ENCODE results near the gene LRRC42.
A peak's percentile ranks its signal among the peaks of the same experiment; 100 is the strongest.
"Not testable (repeated sequence)": the region's sequence is repeated elsewhere in the genome, so short reads cannot be mapped to it uniquely, and the experiment has no call there.

Gene LRRC42

GRCh38 chr1:53943090-53943489 is 3.1 kb upstream of the LRRC42 start:
- FAIRE-seq, result no peak

GRCh38 chr1:53943490-53944043 is 2.6 kb upstream of the LRRC42 start:
- FAIRE-seq, result no peak

DNA sequence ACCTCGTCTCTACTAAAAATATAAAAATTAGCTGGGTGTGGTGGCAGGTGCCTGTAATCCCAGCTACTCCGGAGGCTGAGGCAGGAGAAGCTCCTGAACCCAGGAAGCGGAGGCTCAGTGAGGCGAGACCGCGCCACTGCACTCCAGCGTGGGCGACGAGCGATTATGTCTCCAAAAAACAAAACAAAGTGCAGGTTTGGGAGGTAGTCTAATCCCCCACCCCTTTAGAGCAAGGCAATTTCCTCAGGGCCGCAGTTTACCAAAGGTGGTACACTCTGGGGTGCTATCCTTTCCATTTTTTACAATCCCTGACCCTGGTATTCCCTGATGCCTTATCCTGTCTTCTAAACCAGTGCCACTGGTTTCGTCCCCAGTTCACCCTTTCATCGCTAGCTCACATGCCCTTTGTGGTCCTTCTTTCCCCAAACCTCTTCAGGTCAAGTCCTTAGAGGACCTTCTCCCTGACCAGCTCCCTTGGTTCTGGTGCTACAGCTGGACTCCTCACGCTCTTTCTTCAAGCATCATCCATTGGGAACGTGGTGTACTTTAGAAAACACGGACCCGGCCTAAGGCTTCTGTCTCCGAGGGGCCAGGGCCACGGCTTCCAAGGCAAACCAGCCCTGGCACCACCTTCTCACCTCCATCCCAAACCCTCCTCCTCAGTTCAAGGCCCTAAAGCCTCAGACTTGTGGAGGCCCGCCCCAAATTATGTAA is 1.5 kb upstream of the LRRC42 start:
- no peak for FAIRE-seq

GRCh38 chr1:53945183-53945432 is 1.0 kb upstream of the LRRC42 start:
- no peak for FAIRE-seq

DNA sequence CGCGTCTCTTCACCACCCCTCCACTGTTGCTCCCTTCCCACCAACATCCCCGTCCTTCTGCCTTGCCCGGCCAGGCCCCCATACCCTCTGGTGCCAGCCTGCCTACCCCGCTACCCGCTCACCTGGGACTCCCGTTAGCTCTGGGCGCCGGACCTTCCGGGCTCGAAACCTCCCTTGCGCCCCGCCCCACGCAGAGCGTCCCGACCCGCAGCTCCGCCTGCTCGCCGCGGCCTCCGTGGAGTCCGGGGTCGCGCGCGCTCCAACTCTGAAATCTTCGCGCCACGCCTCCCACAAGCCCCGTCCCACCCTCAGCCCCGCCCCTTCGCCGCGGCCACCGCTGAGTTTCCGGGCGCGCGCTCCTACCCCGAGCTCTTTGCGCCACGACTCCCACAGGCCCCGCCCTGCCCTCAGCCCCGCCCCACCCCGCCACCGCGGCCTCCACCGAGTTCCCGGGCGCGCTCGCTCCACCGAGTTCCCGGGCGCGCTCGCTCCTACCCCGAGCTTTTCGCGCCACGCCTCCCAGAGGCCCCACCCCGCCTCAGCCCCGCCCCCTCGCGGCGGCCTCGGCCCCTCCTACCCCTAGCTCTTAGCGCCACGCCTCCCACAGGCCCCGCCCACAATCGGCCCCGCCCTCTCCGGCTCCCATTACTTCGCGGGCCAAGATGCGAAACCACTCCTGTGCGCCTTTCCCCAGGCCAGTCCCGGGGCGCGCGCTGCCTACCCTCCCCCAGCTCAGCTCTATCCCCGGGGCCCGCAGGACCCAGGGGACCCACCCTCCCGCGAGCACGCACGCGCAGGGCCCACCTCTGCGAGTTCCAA is 508 bp upstream of the LRRC42 start, which contains the start of gene IFT25:
TSS of gene IFT25 (minus strand) at position 267 of the 819 bp plus-strand sequence. CDS start 5,617 bp downstream, outside the sequence.
- no peak for FAIRE-seq

GRCh38 chr1:53947172-53947907 is 1.2 kb downstream of the LRRC42 start:
- no peak for FAIRE-seq

DNA sequence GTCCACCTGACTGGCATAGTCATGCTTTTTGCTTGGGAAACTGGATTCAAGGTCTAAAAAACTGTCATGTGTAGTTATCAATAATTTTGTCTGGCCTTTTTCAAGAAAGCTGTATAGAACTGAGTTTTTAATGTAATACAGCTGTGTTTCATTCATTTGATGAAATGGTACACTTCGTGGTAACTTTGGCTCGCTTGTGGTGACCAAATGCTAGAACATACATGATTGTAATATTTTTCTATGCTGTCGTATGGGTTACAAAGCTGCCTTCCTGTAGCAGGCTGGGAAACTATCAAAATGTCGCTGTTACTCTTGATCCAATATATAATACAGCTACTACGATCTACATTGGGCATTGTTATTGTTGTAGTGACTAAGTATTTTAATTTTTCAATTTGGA is 2.1 kb downstream of the LRRC42 start:
- no peak for FAIRE-seq

DNA sequence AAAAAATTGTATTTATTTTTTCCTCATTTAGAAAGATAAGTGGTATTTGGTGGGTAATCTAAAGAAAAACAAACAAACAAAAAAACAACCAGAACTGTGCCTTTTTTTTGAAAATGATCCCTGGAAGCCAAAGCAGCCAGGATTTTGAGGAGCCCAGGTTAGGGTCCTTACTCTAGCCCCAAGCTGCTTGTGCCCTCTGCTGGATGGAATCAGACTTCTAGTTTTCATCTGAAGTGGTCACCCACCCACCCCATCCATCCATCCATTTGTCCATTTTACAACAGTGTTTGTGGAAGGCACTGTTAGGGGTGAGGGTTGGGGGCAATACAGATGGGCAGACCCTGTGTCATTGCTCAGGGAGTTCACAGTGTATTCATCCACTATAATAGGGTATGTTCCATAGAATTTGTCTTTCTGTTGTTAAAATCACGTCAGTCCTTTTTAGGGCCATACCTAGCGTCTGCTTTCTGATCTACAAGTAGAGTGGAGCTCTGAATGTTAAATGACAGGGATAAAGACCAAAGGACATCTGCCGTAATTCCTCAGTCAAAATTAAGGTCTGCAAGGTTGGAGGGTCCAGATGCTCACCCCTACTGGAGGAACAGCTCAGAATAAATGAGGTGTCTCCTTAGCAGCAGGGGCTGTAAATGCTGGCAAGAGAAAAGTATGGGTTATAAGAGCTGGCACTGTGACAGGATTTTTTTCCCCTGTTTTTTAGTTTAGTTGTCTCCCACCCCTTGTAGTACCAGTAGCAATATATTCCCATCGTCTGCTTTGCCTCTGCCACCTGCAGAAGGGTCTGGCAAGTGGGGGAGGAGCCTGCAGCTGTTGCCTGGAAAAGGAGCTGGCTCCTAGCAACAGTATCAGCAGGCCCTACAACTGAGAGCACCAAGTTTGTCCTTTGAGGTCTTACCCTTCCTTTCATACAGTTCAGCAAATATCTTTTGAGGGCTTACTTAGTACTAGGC is 3.2 kb downstream of the LRRC42 start:
- FAIRE-seq, result peak; percentile 73

- no peak for FAIRE-seq
Observed at GRCh38 chr1:53951697-53952096, 5.5 kb downstream of the LRRC42 start.

GRCh38 chr1:53954128-53954527 is 8.0 kb downstream of the LRRC42 start:
- FAIRE-seq, result no peak

GRCh38 chr1:53956308-53957168 is 10.4 kb downstream of the LRRC42 start:
- FAIRE-seq, result no peak

GRCh38 chr1:53957194-53957818 is 11.2 kb downstream of the LRRC42 start:
- FAIRE-seq, result no peak

DNA sequence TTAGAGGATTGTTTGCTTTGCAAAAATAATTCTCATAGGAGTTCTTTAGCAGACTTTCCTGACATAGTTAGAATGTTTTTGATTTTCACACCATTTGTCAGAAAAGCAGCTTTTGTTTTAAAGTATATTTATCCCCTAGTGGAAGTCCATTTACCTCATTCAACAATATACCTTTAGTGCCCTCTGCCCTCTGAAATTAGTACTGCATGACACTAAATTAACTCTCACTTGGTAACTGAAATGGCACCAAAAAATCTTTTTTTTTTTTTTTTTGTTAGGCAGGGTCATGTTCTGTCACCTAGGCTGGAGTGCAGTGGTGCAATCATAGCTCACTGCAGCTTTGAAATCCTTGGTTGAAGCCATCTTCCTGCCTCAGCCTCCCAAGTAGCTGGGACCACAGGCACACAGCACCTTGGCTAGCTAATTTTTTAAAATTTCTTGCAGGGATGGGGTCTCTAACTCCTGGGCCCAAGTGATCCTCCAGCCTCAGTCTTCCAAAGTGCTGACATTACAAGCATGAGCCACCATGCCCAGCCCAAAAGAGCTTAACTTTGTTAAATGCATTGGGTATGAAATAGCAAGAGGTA is 13.6 kb downstream of the LRRC42 start:
- FAIRE-seq, result peak; percentile 94

DNA sequence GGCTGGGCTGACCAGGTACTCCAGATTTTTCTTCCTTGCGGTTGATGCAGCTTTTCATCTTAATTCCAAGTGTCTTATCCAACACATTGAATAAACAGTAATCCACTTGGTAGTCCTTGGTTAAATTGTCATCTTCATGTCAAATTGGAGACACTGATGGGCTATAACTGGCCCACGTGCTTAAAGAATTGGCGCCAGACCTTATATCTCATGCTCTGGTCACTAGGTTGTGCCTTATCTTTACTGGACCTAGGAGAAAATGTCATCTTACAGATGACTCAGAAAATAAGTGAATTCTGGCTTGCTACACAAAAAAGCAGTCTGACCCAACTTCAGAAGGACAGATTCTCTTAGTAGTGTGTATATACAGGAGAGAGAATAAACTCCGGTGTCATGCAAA is 16.2 kb downstream of the LRRC42 start:
- no peak for FAIRE-seq

DNA sequence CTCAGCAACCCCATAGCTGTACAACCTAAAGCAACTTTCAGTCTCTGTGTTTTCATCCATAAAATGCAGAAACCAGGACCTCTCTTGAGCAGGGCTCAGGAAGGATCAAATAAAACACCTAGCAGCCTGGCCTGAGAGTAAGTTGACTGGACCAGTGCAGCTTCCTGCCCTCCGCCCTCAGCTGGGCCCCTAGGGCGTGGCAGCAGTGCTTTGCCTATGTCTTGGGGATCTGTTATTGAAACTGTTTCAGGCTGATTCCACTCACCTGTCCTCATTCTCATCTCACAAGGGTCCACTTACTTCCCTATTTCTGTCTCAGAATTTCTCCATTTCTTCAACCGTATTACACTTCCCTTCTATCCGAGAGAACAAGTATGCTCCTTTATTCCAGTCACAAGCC is 17.3 kb downstream of the LRRC42 start:
- FAIRE-seq, result no peak

DNA sequence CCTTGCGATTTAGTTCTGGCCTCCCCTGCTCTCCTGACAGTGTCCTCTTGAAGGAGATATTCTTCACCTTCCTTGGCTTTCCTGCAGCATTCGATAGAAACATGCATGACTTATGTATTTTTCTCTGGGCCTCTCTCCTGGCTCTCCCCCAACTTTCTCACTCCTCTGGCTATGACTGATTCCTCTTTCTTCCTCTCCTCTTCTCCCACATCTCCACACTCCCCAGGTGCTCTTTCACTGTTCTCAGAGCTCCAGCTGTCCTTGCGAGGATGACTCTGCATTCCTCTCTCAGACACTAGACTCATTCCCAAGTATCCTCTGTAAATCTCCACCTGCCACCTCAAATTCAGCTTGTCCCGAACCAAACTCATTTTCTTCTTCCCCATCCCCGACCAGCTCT is 18.0 kb downstream of the LRRC42 start:
- FAIRE-seq, result no peak

GRCh38 chr1:53966794-53967193 is 20.6 kb downstream of the LRRC42 start:
- no peak for FAIRE-seq

GRCh38 chr1:53967409-53968124 is 21.4 kb downstream of the LRRC42 start:
- no peak for FAIRE-seq

DNA sequence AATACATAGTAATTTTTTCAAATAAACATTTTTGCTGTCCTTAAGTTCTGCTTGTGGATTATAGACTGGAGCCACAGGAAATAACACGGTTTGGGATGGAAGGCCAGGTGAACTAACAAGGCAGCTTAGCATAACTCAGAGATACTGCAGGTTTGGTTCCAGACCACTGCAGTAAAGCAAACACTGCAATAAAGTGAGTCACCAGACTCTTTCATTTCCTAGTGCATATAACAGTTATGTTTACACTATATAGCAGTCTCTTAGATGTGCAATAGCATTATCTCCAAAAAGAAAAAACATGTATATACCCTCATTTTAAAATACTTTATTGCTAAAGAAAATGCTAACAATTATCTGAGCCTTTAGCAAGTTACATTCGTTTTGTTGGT is 22.0 kb downstream of the LRRC42 start:
- no peak for FAIRE-seq

DNA sequence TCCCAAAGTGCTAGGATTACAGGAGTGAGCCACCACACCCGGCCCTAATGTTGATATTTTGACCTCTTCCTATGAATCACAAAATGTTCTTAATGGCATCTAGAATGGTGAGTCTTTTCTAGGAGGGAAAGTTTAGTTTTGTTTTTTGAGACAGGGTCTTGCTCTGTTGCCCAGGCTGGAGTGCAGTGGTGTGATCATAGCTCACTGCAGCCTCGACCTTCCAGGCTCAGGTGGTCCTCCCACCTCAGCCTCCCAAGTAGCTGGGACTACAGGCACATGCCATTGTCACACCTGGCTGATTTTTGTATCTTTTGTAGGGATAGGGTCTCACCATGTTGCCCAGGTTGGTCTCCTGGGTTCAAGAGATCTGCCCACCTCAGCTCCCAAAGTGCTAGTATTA is 23.2 kb downstream of the LRRC42 start:
- not testable (repeated sequence) for FAIRE-seq

All from G401.6 (cell line).